ENCODE measurements around the gene TAGLN2. TPM values are rescaled to one million over a fixed set of nuclear protein-coding genes. Genes with fewer than 3 reads are reported as not detected.

Gene TAGLN2
- total and polyA plus RNA-seq, 9 of the 15 experiments (the other 6 are each of a cell fraction or from before 2014, with no cell fraction given): 192 to 683 (median 455) TPM

- TF ChIP-seq BRCA1 (IDR thresholded peaks at IDR 0.05) (no peak), BRCA1 (CRISPR knock-in tag; IDR thresholded peaks at IDR 0.05) (no peak), XRCC5 (IDR thresholded peaks at IDR 0.05; ENCODE audit: low read depth, low read length) (no peak), ZNF24 (IDR thresholded peaks at IDR 0.05) (no peak), ZNF277 (CRISPR knock-in tag; IDR thresholded peaks at IDR 0.05; ENCODE audit: borderline replicate concordance) (no peak), ZNF778 (CRISPR knock-in tag; IDR thresholded peaks at IDR 0.05) (no peak), ZNF253 (CRISPR knock-in tag; conservative IDR thresholded peaks at IDR 0.05) (no peak)
Measured at GRCh38 chr1:159889821-159890252, 35.5 kb downstream of the TAGLN2 start (continued).

GRCh38 chr1:159889202-159889601 is 36.1 kb downstream of the TAGLN2 start:
- H3K9me1 ChIP-seq (ENCODE audit: control insufficient read depth, insufficient read depth, low read length): no peaks in the 10 kb centered on the region
- no peak overlapping the region for H3K4me3 ChIP-seq
- no peak overlapping the region; the same call in 2 of the 3 replicates for H3K27ac ChIP-seq (ENCODE audit: extremely low read depth, low read depth, low read length)
- in situ Hi-C loops (cut with MboI): no loop called here
- no peaks in the 10 kb centered on the region for H3K36me3 ChIP-seq (ENCODE audit: control insufficient read depth, insufficient read depth, low read length)
- intact Hi-C loops (cut with micrococcal nuclease): no loop called here
- FAIRE-seq (no peak), DNase-seq (ENCODE audit: extremely low read depth in 1 of 4, low spot score in 3 of 4) (no peak), ATAC-seq (no peak)
- H3K27me3 ChIP-seq (ENCODE audit: control insufficient read depth in 2 of 2, insufficient read depth in 2 of 2, low read length in 2 of 2): 0 out of 5 replicates have a peak, but pooled peaks cover 0 to 4% of the 10 kb centered on the region in 2 experiments
- no peaks in the 10 kb centered on the region for H3K79me2 ChIP-seq (ENCODE audit: control insufficient read depth, insufficient read depth, low read length)
- WGBS (ENCODE audit: insufficient coverage, low coverage, missing lambda C conversion rate): 63% methylated on average over 4 of the region's 4 CpGs
- CTCF ChIA-PET (ENCODE audit: low intra/inter-chr PET ratio): interaction anchor here (2.1 kb wide), 1 partner anchor 54 kb away, joined by 14 read pairs; no protein-coding TSS in a partner anchor
- no peaks in the 10 kb centered on the region for H3K9me3 ChIP-seq (replicated peaks; ENCODE audit: control insufficient read depth, insufficient read depth, low read depth, low read length)
- H2AFZ ChIP-seq (ENCODE audit: low read depth, low read length): peak overlapping the region; percentile 80; the same call in 1 of the 2 replicates
- no peak overlapping the region for H3K9ac ChIP-seq (ENCODE audit: insufficient read depth in 1 of 2, low read depth in 2 of 2, low read length in 2 of 2)
- BruUV-seq (replicated peaks): no TSS peak
- H4K20me1 ChIP-seq (replicated peaks; ENCODE audit: control insufficient read depth, insufficient read depth, low read length): no peaks in the 10 kb centered on the region
- no peak overlapping the region for H3K4me2 ChIP-seq (ENCODE audit: insufficient read depth, low read length)
- H3K4me1 ChIP-seq (replicated peaks in 1 of 2; ENCODE audit: control insufficient read depth in 2 of 2, insufficient read depth in 2 of 2, low read length in 2 of 2): peaks cover 4 to 13% of the 10 kb centered on the region in 2 experiments; a peak in 3 of 5 replicates
- POLR2A ChIA-PET: interaction anchor here (1.0 to 1.5 kb wide), 8 partner anchors 9 to 165 kb away, joined by 3 to 6 read pairs (median 4); partner anchors contain the start of gene CFAP45
- TF ChIP-seq BCOR (IDR thresholded peaks at IDR 0.05) (no peak), TRIM28 (IDR thresholded peaks at IDR 0.05) (no peak), VEZF1 (CRISPR knock-in tag; IDR thresholded peaks at IDR 0.05) (no peak), KDM1A (IDR thresholded peaks at IDR 0.05) (no peak), POLR2A (conservative IDR thresholded peaks at IDR 0.05) (no peak), ARNT (IDR thresholded peaks at IDR 0.05) (no peak), ETS1 (conservative IDR thresholded peaks at IDR 0.05; ENCODE audit: control insufficient read depth, low read depth, low read length) (no peak)
- TF ChIP-seq, protein P1, sequence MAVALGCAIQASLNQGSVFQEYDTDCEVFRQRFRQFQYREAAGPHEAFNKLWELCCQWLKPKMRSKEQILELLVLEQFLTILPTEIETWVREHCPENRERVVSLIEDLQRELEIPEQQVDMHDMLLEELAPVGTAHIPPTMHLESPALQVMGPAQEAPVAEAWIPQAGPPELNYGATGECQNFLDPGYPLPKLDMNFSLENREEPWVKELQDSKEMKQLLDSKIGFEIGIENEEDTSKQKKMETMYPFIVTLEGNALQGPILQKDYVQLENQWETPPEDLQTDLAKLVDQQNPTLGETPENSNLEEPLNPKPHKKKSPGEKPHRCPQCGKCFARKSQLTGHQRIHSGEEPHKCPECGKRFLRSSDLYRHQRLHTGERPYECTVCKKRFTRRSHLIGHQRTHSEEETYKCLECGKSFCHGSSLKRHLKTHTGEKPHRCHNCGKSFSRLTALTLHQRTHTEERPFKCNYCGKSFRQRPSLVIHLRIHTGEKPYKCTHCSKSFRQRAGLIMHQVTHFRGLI (CRISPR knock-in tag; IDR thresholded peaks at IDR 0.05): no peak
- TF ChIP-seq, protein P2, sequence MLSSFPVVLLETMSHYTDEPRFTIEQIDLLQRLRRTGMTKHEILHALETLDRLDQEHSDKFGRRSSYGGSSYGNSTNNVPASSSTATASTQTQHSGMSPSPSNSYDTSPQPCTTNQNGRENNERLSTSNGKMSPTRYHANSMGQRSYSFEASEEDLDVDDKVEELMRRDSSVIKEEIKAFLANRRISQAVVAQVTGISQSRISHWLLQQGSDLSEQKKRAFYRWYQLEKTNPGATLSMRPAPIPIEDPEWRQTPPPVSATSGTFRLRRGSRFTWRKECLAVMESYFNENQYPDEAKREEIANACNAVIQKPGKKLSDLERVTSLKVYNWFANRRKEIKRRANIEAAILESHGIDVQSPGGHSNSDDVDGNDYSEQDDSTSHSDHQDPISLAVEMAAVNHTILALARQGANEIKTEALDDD (IDR thresholded peaks at IDR 0.05): no peak
